ENCODE data around the gene POFUT2. TPM values are rescaled to one million over a fixed set of nuclear protein-coding genes. Genes with fewer than 3 reads are reported as not detected.

The POFUT2 gene
- polyA plus RNA-seq, 1 donor: 39.3 TPM

- DNase-seq: no peak
These were observed 23.4 kb downstream of the POFUT2 start for GRCh38 chr21:45264146-45264911.

DNA sequence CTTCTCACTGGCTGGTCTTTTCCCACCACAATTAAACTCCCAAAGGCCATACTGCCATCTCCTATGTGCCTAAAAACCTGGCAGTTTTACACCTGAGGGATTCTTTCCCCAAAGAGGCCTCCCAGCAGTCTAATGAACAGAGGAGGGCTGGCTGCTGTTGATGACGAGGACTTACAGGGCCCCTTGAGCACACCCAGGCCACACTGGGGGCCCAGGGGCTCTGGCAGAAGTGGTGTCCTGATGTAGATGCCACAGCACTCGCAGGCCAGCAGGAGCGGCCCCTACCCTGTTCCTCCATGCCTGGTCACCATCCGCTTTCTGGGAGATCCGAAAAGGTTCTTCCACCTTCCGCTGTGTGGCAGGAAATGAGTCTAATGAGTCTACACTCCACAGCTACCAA is 24.2 kb downstream of the POFUT2 start:
- DNase-seq: no peak

GRCh38 chr21:45262616-45263015 is 25.1 kb downstream of the POFUT2 start:
- no peak for DNase-seq

GRCh38 chr21:45262041-45262581 is 25.6 kb downstream of the POFUT2 start:
- no peak for DNase-seq

GRCh38 chr21:45261093-45261492 is 26.6 kb downstream of the POFUT2 start:
- no peak for DNase-seq

GRCh38 chr21:45260191-45260825 is 27.4 kb downstream of the POFUT2 start:
- DNase-seq: no peak

DNA sequence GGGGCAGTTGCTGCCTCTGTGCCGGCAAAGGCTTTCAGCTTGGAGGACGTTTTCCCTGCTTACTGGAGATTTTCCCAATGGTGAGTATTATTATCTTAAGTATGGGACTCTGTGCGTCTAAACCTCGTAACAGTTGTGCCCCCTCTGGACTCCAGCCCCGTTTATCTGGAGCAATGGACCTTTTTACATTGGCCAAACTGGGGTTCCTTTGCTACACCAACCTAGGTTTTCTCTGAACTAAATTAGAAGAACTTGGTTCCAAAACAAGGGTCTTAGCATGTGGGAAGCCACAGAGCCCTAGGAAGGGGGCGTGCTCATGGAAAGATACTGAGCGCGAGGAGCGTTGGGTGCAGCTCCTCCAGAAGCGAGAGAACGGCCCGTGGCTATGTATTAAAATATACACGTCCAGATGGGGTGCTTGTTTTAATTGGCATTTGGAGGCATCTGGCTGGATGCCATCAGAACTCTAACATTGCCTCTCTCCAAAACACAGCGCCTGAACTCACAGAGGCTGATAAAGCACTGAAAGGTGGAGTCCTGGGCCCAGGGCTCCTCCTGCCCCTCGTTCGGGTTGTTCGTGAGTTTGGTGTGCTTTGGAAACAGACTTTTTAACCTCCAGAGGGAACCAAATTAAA is 28.4 kb downstream of the POFUT2 start:
- no peak for DNase-seq

GRCh38 chr21:45258466-45258865 is 29.2 kb downstream of the POFUT2 start:
- DNase-seq: no peak

DNA sequence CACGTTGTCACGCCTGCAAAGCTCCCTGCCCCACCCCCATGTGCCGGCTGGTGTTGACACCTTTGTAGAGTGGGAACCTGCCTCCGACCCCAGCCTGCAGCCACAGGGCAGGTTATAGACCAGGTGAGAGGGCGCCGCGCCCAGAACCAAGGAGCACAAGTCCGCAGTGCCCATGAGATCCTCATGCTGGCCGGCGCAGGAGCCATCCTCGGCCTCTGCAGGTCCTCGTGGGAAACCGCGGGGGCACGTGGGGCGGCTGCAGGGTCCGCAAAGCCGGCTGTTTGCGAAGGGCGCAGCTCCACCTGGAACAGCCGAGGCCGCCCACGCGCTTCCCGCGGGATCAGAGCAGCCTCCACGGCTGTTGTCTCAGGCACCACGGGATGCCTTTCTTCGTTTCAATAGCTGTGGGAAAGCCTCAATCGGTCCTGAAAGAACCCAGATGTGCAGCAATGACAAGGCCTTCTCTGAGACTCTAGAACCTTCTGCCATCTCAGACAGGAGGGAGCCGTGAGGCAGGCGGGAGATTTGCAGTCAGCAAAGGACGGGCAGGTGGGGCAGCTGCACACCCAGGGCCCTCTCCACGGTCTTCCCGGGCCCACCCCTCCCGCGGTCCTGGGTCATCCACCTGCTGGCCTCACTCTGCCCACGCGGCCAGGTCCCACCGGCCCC is 29.9 kb downstream of the POFUT2 start:
- DNase-seq: no peak

GRCh38 chr21:45256912-45257672 is 30.6 kb downstream of the POFUT2 start:
- no peak for DNase-seq

DNA sequence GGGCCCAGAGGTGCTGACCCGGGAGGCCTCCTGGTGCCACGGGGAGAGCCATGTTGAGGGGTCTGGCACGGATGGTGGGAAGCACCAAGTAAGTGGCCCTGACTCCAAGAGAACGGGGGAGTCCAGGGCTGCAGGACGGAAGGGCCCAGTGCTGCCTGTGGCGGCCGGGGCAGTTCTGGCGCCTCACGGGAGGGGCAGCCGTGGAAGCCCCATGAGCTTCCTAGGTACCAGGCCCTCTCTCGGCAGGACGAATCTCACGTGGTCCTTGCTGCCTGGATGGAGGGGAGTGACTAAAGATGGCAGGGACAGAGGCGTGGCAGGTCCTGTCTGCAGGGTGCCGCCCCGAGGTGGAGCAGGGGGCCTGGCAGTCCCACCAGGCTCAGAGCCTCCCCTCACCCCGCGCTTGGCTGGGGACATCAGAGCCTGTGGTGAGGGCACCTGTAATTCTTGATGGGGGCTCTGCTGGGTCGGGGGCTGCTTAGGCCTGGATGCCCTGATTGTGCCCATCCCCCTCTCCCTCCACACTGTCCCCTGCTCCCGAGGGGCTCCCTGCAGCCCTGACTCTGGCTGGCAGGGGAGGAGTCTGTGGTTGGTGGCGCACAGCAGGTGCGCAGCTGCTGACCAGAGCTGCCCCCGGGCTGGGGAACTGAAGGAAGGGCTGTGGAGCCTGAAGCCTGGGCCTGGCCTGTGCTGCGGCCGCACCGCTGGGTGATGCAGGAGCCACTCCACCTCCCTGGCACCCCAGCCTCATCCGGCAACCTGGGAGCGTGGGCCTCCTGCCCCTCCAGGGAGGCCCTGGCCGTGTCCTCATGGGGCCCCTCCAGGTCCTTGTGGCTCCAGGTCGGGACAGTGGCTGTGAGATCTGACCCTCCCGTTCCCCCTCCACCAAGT is 31.4 kb downstream of the POFUT2 start:
- no peak for DNase-seq

GRCh38 chr21:45255381-45256020 is 32.2 kb downstream of the POFUT2 start:
- peak; percentile 17 for DNase-seq

DNA sequence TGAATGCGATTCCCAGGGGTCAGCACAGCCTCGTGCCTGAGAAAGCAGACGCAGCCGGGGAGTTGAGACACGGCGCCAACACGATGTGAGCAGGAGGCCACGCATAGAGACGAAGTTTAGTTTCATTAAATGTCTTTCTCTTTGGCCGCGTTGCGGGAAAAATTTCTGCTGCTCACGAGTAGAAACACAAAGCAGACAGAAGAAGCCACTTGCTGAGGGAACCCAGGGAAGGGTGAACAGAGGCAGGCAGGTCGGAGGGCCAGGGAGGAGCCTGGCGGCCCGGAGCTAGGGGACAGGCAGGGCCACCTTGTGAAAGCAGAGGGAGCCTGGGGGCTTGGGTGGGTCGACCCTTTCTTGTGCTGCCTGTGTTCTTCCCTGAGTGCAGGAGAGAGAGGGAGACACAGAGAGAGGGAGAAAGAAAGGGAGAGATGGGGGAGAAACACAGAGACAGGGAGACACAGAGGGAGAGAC is 33.2 kb downstream of the POFUT2 start:
- no peak for DNase-seq

GRCh38 chr21:45253633-45254459 is 33.8 kb downstream of the POFUT2 start:
- DNase-seq: no peak

- DNase-seq: no peak
These were observed 34.5 kb downstream of the POFUT2 start for GRCh38 chr21:45253180-45253579.

- no peak for DNase-seq
These were observed 35.2 kb downstream of the POFUT2 start for GRCh38 chr21:45252448-45252925.

GRCh38 chr21:45251635-45252447 is 35.9 kb downstream of the POFUT2 start:
- no peak for DNase-seq

Data from left kidney (tissue), 2 donors.